Measurements from ENCODE around the gene AKR1E2. TPM values are rescaled to one million over a fixed set of nuclear protein-coding genes. Genes with fewer than 3 reads are reported as not detected.

AKR1E2 gene
- total RNA-seq, 1 donor, result 19.3 TPM

DNA sequence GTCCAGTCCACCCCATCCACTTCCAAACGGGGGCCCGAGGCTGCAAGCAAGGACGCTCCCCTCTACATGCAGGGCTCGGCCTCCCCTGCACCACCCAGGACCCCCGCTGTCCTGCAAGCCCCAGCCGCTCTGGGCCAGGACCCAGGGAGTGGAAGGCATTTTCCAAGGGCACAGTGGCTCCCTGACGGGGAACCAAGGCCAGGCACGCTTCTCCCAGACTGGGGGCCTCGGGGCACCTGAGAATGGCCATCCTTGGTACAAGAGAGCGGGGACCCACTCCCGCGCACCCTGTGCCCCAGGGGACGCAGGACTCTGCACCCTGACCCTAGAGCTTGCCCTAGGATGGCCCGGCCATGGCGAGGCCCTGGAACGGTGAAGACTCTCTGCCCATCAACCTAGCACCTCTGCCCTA lies 545 bp upstream of the AKR1E2 start:
- Histone ChIP-seq H3K4me3 (ENCODE audit: low read length) (no peak overlapping the region), H3K27me3 (ENCODE audit: insufficient read depth, low read length) (peaks cover 16% of the 10 kb centered on the region), H3K9me3 (ENCODE audit: low read depth, low read length) (no peaks in the 10 kb centered on the region), H3K4me1 (ENCODE audit: insufficient read depth, low read length) (peaks cover 20% of the 10 kb centered on the region)

DNA sequence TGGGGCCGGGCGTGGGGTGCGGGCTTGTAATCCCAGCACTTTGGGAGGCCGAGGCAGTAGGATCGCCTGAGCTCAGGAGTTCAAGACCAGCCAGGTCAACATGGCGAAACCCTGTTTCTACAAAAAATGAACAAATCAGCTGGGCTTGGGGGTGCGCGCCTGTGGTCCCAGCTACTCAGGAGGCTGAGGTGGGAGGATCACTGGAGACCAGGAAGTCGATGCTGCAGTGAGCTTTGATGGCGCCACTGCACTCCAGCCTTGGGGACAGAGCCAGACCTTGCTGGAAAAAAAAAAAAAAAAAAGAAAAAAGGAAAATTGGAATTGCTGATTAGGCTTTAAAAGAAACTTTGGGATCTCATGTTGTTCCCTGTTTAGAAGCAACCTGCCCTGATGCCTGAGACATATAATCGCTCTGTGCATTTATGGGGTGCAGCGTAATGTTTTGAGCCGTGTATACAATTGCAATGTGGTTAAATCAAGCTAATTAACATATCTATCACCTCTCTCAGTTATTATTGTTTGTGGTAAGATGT lies 851 bp downstream of the AKR1E2 start:
- Histone ChIP-seq H3K27me3 (ENCODE audit: insufficient read depth, low read length) (peaks cover 13% of the 10 kb centered on the region), H3K4me1 (ENCODE audit: insufficient read depth, low read length) (peaks cover 13% of the 10 kb centered on the region), H3K9me3 (ENCODE audit: low read depth, low read length) (no peaks in the 10 kb centered on the region), H3K4me3 (ENCODE audit: low read length) (peak overlapping the region; percentile 29)

DNA sequence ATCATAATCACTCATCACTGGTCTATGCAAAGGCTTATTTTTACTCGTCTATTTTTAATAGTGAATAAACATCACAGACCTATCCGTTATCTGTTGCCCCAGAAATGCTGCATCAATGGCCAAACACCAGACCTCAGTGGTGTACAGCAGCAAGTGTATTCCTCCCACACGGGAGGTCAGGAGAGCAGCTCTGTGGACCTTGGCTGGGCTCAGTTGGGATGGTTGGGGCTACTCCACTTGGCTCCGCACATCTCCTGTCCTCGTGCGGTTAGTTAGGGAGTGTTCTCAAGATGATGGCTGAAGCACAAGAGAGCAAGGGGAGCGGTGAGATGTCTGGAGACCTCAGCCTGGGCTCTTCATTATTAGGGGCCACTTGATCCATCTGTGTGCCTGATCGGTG lies 2.0 kb downstream of the AKR1E2 start:
- Histone ChIP-seq H3K27me3 (ENCODE audit: insufficient read depth, low read length) (peaks cover 13% of the 10 kb centered on the region), H3K4me3 (ENCODE audit: low read length) (no peak overlapping the region)

DNA sequence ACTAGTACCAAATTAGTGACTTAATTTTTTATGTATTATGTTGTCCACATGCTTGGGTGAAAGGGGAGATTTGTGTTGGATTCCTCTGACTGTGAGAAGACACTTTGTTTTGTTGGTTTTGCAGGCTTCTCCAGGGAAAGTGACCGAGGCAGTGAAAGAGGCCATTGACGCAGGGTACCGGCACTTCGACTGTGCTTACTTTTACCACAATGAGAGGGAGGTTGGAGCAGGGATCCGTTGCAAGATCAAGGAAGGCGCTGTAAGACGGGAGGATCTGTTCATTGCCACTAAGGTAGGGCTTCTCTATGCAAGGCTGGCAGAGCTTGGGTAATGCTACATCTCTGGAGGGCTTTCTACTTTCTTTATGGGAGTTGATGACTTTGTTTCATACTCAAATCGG lies 4.5 kb downstream of the AKR1E2 start:
- no peak overlapping the region for H3K4me3 ChIP-seq (ENCODE audit: low read length)
- H3K4me1 ChIP-seq (ENCODE audit: insufficient read depth, low read length), result peaks cover 11% of the 10 kb centered on the region
- H3K27me3 ChIP-seq (ENCODE audit: insufficient read depth, low read length), result peaks cover 13% of the 10 kb centered on the region
- no peaks in the 10 kb centered on the region for H3K9me3 ChIP-seq (ENCODE audit: low read depth, low read length)

More for the DNA sequence above, 2.0 kb downstream of the AKR1E2 start:
- no peaks in the 10 kb centered on the region for H3K9me3 ChIP-seq (ENCODE audit: low read depth, low read length)
- peaks cover 13% of the 10 kb centered on the region for H3K4me1 ChIP-seq (ENCODE audit: insufficient read depth, low read length)

DNA sequence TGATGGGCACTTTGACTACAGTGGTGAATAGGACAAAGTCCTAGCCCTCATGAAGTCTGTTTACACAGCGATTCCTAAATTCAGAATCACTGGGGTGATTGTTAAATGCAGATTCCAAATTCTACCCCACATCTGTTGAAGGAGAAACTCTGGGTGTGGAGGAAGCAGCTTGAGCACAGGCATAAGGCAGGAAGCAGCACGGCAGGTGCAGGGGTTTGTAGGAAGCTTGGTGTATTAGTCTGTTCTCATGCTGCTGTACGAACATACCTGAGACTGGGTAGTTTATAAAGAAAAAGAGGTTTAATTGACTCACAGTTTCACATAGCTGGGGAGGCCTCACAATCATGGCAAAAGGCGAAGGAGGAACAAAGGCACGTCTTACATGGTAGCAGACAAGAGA lies 5.1 kb downstream of the AKR1E2 start:
- Histone ChIP-seq H3K9me3 (ENCODE audit: low read depth, low read length) (no peaks in the 10 kb centered on the region), H3K4me3 (ENCODE audit: low read length) (no peak overlapping the region), H3K27me3 (ENCODE audit: insufficient read depth, low read length) (peaks cover 11% of the 10 kb centered on the region), H3K4me1 (ENCODE audit: insufficient read depth, low read length) (peaks cover 7% of the 10 kb centered on the region)

DNA sequence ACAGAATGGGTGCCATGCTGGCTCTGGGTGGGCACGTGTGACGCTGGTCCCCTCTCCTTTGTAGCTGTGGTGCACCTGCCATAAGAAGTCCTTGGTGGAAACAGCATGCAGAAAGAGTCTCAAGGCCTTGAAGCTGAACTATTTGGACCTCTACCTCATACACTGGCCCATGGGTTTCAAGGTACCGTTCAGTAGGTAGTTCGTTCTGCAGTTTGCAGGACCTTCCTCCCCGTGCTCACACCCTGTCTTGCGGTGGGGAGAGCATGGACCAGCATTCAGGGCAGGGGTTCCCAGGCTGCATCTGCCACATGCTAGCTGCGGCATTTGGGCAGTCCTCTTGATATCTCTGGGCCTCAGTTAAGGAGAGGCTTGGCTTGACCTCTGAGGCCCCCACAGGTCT lies 7.3 kb downstream of the AKR1E2 start:
- Histone ChIP-seq H3K4me3 (ENCODE audit: low read length) (no peak overlapping the region), H3K27me3 (ENCODE audit: insufficient read depth, low read length) (peaks cover 4% of the 10 kb centered on the region), H3K4me1 (ENCODE audit: insufficient read depth, low read length) (peaks cover 11% of the 10 kb centered on the region), H3K9me3 (ENCODE audit: low read depth, low read length) (no peaks in the 10 kb centered on the region)

DNA sequence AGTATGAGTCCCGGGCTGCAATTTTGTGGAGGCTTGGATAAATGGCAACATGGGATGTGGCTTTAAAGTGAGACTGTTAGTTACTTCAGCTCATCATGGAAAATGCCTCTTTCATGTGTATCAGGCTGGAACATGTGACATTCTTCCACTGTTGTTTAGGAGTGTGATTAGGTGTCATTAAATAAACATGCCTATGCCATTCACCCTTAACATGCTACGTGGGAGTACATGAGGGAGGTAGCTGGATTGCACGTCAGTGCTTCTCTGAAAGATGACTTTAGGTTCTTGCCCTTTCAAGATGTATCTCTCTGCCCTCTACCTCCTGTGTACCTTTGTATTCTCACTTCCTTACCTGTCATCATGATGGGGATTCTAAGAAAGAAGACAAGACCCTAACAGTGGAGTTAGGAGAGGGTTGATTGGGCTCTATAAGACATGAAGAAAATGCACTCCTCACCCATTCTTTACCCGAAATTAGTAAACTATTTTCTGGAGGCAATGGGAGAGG lies 8.9 kb downstream of the AKR1E2 start:
- H3K4me1 ChIP-seq (ENCODE audit: insufficient read depth, low read length), result peaks cover 11% of the 10 kb centered on the region
- no peaks in the 10 kb centered on the region for H3K27me3 ChIP-seq (ENCODE audit: insufficient read depth, low read length)
- H3K4me3 ChIP-seq (ENCODE audit: low read length), result no peak overlapping the region
- H3K9me3 ChIP-seq (ENCODE audit: low read depth, low read length), result no peaks in the 10 kb centered on the region

DNA sequence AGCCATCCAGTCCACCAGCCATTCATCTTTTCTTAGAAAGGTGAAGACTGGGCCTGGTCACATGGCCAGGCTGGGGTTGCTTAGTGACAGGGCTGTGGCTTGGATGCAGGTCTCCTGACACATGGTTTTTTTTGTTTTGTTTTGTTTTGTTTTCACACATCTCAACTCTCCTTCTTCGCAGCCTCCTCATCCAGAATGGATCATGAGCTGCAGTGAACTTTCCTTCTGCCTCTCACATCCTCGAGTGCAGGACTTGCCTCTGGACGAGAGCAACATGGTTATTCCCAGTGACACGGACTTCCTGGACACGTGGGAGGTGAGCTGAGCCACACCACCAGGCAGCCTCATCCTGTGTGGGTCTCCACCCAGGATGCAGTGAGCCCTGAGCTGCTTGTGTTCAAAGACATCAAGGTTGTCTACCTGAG lies 9.5 kb downstream of the AKR1E2 start:
- Histone ChIP-seq H3K4me1 (ENCODE audit: insufficient read depth, low read length) (peaks cover 11% of the 10 kb centered on the region), H3K9me3 (ENCODE audit: low read depth, low read length) (no peaks in the 10 kb centered on the region), H3K27me3 (ENCODE audit: insufficient read depth, low read length) (no peaks in the 10 kb centered on the region), H3K4me3 (ENCODE audit: low read length) (no peak overlapping the region)

DNA sequence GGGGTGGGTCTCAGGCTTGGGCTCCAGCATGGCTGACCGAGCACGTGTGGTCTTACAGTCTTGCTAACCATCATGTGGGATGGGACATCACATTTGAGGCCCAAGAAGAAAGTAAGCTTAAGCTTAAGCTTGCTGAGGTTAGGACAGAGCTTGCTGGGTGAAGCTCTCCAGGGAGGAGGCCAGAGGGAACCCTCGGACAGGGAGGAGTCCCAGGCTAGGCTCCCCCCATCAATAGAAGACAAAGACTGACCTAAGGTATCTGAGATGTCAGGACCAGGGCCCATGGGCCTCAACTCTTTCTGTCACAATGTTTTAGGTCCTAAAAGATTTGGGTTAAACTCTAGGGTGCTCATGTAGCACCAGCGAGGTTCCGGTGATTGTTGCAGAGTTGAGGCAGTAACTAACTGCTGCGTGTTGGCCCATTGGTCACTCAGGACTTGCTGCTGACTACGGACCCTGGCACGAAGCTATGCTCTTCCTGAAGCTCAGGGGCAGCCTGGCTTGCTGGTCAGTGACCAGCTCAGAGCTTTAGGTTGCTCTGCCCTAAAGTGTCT lies 10.5 kb downstream of the AKR1E2 start:
- H3K4me1 ChIP-seq (ENCODE audit: insufficient read depth, low read length), result peaks cover 11% of the 10 kb centered on the region
- H3K9me3 ChIP-seq (ENCODE audit: low read depth, low read length), result no peaks in the 10 kb centered on the region
- H3K27me3 ChIP-seq (ENCODE audit: insufficient read depth, low read length), result no peaks in the 10 kb centered on the region
- no peak overlapping the region for H3K4me3 ChIP-seq (ENCODE audit: low read length)

DNA sequence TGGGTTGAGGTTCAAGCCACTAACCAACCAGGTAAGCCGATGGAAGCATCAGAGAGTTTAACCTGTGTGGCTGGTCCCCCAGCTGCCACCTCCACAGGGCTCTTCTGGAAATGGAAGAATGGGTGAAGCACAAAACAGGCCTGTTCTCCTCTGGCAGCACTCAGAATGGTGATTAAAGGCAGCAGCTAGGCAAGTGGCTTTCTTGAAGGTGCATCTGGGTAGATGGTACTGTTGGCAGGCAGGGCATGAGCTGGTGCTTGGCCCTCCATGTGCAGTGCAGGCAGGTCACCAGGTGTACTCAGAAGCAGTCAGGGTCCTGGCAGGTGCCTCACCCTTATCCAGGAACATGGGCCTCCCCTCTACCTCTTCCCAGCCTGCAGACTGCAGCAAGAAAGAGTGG lies 11.5 kb downstream of the AKR1E2 start:
- no peaks in the 10 kb centered on the region for H3K9me3 ChIP-seq (ENCODE audit: low read depth, low read length)
- H3K4me3 ChIP-seq (ENCODE audit: low read length), result no peak overlapping the region
- H3K27me3 ChIP-seq (ENCODE audit: insufficient read depth, low read length), result no peaks in the 10 kb centered on the region
- H3K4me1 ChIP-seq (ENCODE audit: insufficient read depth, low read length), result peaks cover 11% of the 10 kb centered on the region

DNA sequence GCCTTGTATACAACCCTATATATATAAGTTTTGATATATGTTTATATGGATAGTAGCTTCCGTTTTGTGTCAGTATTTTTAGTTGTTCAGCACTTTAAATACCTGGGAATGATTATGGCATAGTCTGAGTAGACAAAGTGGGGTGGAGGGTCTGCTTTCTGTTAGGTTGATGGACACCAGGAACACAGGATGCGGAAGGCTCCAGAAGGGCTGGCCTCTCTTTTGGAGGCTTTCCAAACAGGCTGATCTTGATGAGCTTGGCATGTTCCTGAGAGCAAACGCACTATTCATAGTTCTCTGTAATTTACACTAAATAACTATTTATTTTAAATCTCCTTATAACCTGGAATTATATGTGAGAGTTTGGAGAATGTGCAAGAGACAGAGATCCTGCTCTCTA lies 12.7 kb downstream of the AKR1E2 start:
- H3K27me3 ChIP-seq (ENCODE audit: insufficient read depth, low read length), result no peaks in the 10 kb centered on the region
- peaks cover 11% of the 10 kb centered on the region for H3K4me1 ChIP-seq (ENCODE audit: insufficient read depth, low read length)
- no peaks in the 10 kb centered on the region for H3K9me3 ChIP-seq (ENCODE audit: low read depth, low read length)
- H3K4me3 ChIP-seq (ENCODE audit: low read length), result no peak overlapping the region

DNA sequence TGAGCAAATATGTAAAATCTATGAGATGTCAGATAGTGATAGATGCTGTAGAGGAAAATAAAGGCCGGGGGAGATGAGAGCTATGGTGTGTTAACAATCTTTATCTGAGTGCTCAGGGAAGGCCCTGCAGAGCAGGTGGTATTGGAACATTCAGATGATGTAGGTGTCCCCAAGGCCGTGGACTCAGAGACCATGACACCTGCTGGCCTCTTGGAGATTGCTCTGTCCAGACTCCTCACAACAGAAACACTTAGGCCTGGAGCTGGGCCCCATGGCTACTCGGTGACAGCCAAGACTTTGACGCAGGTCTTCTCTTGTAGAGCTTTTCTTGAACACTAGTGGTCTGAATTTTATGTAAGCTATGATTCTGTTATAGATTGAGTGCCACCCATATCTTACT lies 13.3 kb downstream of the AKR1E2 start:
- Histone ChIP-seq H3K9me3 (ENCODE audit: low read depth, low read length) (no peaks in the 10 kb centered on the region), H3K27me3 (ENCODE audit: insufficient read depth, low read length) (no peaks in the 10 kb centered on the region), H3K4me3 (ENCODE audit: low read length) (no peak overlapping the region), H3K4me1 (ENCODE audit: insufficient read depth, low read length) (peaks cover 11% of the 10 kb centered on the region)

DNA sequence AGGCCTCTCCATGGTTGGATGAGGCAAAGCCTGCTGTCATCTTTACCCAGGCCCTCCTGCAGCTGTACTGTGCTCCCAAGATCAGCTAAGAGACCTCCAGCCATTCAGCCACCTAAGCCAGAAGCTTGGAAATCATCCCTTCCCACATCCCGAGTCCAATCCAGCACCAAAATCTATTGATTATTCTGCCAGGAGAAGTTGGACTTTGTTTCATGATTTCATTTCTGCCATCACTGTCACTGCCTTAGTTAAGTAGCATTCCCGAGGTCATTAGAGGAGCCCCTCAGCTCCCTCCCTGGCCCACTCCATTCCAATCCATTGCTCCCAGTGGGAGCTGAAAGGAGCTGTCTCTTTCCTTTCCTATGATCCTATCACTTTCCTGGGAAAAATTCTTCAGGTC lies 14.1 kb downstream of the AKR1E2 start:
- Histone ChIP-seq H3K27me3 (ENCODE audit: insufficient read depth, low read length) (no peaks in the 10 kb centered on the region), H3K4me1 (ENCODE audit: insufficient read depth, low read length) (peaks cover 11% of the 10 kb centered on the region), H3K9me3 (ENCODE audit: low read depth, low read length) (no peaks in the 10 kb centered on the region), H3K4me3 (ENCODE audit: low read length) (no peak overlapping the region)

DNA sequence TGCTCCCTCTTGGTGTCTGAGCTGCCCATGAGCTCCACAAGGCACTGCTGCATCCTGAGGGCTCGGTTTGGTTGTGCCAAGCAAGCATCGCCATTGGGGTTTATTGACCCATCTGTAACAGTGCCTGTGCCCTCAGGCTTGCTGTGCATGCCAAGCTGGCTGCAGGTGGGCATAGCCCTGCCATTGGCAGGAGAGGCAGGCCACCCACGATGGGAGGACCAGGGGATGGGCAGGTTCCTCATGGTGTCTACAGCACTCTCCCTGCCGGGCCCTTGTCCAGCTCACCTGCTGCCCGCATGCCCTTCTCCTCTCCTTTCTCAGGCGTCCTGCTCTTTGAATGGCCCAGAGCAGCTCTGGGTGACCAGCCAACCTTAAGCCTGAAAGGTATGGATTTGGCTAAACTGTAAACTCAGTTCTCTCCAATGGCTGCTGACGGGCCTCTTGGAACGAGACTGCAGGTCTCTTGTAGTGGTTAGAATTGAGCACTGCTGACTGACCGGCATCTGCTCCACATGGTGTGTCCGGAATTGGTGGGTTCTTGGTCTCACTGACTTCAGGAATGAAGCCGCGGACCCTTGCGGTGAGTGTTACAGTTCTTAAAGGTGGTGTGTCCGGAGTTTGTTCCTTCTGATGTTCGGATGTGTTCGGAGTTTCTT lies 17.6 kb downstream of the AKR1E2 start:
- H3K9me3 ChIP-seq (ENCODE audit: low read depth, low read length), result no peaks in the 10 kb centered on the region
- H3K27me3 ChIP-seq (ENCODE audit: insufficient read depth, low read length), result no peaks in the 10 kb centered on the region
- no peak overlapping the region for H3K4me3 ChIP-seq (ENCODE audit: low read length)
- H3K4me1 ChIP-seq (ENCODE audit: insufficient read depth, low read length), result peaks cover 6% of the 10 kb centered on the region

DNA sequence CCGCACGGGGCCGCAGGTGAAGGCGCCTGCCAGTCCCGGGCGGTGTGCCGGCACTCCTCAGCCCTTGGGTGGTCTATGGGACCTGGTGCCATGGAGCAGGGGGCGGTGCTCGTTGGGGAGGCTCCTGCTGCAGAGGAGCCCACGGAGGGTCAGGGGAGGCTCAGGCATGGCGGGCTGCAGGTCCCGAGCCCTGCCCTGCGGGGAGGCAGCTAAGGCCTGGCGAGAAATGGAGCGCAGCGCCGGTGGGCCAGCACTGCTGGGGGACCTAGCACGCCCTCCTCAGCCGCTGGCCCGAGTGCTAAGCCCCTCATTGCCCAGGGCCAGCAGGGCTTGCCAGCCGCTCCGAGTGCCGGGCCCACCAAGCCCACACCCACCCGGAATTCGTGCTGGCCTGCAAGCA lies 18.9 kb downstream of the AKR1E2 start:
- no peaks in the 10 kb centered on the region for H3K27me3 ChIP-seq (ENCODE audit: insufficient read depth, low read length)
- H3K4me3 ChIP-seq (ENCODE audit: low read length), result no peak overlapping the region
- H3K9me3 ChIP-seq (ENCODE audit: low read depth, low read length), result no peaks in the 10 kb centered on the region
- peaks cover 13% of the 10 kb centered on the region for H3K4me1 ChIP-seq (ENCODE audit: insufficient read depth, low read length)

DNA sequence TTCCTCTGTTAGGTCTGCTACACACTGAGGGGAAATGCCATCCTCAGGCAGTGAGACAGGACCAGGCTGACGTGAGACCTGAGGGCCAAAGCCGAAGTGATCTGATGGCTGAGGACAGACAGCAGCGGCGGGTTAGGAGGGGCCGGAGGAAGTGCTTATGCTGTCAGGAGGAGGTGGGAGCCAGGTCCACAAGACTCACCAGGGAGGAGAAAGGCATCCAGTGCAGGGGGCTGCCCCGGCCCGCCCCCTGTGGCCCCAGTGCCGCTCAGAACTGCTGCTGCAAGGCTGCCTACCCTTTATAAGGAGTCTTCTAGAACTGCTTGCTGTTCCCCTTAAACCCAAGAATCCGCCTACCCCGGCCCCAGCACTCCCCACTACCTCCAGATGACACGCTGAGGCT lies 19.8 kb downstream of the AKR1E2 start:
- Histone ChIP-seq H3K27me3 (ENCODE audit: insufficient read depth, low read length) (no peaks in the 10 kb centered on the region), H3K4me3 (ENCODE audit: low read length) (no peak overlapping the region), H3K4me1 (ENCODE audit: insufficient read depth, low read length) (peaks cover 15% of the 10 kb centered on the region)

More for the DNA sequence above, 19.8 kb downstream of the AKR1E2 start:
- no peaks in the 10 kb centered on the region for H3K9me3 ChIP-seq (ENCODE audit: low read depth, low read length)
